K562 (cell line): Measurements from ENCODE around the gene VPS37D. TPM values are rescaled to one million over a fixed set of nuclear protein-coding genes. Genes with fewer than 3 reads are reported as not detected.

Experiments used
- ARHGAP35 ChIP-seq: fragments of 450-650 bp; IDR thresholded peaks from 2 replicates; pipeline ENCODE4 v1.6.1; 2018; ENCODE audit not compliant: partially characterized antibody
- BCLAF1 ChIP-seq, 2 experiments: fragments of 450-650 bp in 1 of 2; IDR thresholded peaks; 2 replicates each; pipeline ENCODE4 v1.6.1; 2011 to 2017; ENCODE audit warnings: low read depth in 2 of 2, antibody characterized with exemption in 1 of 2, borderline replicate concordance in 1 of 2, low read length in 1 of 2, mild to moderate bottlenecking in 1 of 2, mixed read lengths in 1 of 2; ENCODE audit not compliant: control insufficient read depth in 1 of 2
- POLR2A ChIP-seq: fragments of 450-650 bp; conservative IDR thresholded peaks from 2 replicates; pipeline ENCODE4 v1.6.1; 2016
- RBFOX2 ChIP-seq: fragments of 200-400 bp; formaldehyde crosslinking; IDR thresholded peaks from 2 replicates; pipeline ENCODE4 v1.6.1; 2017; ENCODE audit warnings: low read depth, mild to moderate bottlenecking, low read length, moderate library complexity
- ZNF347 ChIP-seq: fragments of 450-650 bp; formaldehyde crosslinking; IDR thresholded peaks from 2 replicates; pipeline ENCODE4 v1.4.0; 2020; ENCODE audit warnings: low read depth, mild to moderate bottlenecking, moderate library complexity
- polyA plus RNA-seq, 8 experiments: library from polyadenylated mRNA; depleted of rRNA in 4 of 8; stranded (reverse) in 5 of 8; unstranded in 3 of 8; fragments of >200 nt; fragmentation: Nextera tagmentation in 2 of 8; fragmentation: Illumina TruSeq in 1 of 8; extraction: Ambion mirVana in 2 of 8; extraction: Trizol in 1 of 8; gene quantifications; 2 replicates each; pipeline versions ENCODE4 v1.2.1 to v1.2.3, GENCODE V29; 2011 to 2014; ENCODE audit warnings: inconsistent platforms in 1 of 8, missing spikeins in 1 of 8
- total RNA-seq, 7 experiments: library from RNA; depleted of rRNA in 6 of 7; stranded (reverse); fragments of >200 nt in 6 of 7; fragmentation: Illumina TruSeq in 2 of 7; extraction: Trizol in 2 of 7; gene quantifications; 2 replicates each; pipeline versions ENCODE4 v1.2.1 to v1.2.3, GENCODE V29; 2011 to 2021; ENCODE audit warnings: low replicate concordance in 1 of 7
- TF ChIP-seq, protein P1 (sequence below): fragments of 450-650 bp; formaldehyde crosslinking; IDR thresholded peaks from 2 replicates; pipeline ENCODE4 v1.4.0; 2022; ENCODE audit warnings: missing genetic modification characterization

The VPS37D gene
- total and polyA plus RNA-seq, 9 of the 15 experiments (the other 6 are each of a cell fraction or from before 2014, with no cell fraction given): 0.25 to 2.3 (median 1.0) TPM; not detected in 3

- TF ChIP-seq BCLAF1 (IDR thresholded peaks at IDR 0.05; ENCODE audit: borderline replicate concordance in 1 of 2, control insufficient read depth in 1 of 2, low read depth in 2 of 2, low read length in 1 of 2) (0 out of 4 replicates have a peak, but pooled peaks of 1 of the 2 experiments have one; percentile 19), RBFOX2 (peak; percentile 47), ZNF347 (no peak), POLR2A (peak; percentile 64), ARHGAP35 (no peak)
- TF ChIP-seq, protein P1, sequence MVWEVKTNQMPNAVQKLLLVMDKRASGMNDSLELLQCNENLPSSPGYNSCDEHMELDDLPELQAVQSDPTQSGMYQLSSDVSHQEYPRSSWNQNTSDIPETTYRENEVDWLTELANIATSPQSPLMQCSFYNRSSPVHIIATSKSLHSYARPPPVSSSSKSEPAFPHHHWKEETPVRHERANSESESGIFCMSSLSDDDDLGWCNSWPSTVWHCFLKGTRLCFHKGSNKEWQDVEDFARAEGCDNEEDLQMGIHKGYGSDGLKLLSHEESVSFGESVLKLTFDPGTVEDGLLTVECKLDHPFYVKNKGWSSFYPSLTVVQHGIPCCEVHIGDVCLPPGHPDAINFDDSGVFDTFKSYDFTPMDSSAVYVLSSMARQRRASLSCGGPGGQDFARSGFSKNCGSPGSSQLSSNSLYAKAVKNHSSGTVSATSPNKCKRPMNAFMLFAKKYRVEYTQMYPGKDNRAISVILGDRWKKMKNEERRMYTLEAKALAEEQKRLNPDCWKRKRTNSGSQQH (CRISPR knock-in tag): no peak
These were observed 31.9 kb downstream of the VPS37D start (continued) for GRCh38 chr7:73699370-73700068.
